Testis (tissue), 3 donors: Measurements from ENCODE around the gene ARFGAP1. TPM values are rescaled to one million over a fixed set of nuclear protein-coding genes. Genes with fewer than 3 reads are reported as not detected.

Experiments used
- DNase-seq: peaks from one replicate; pipeline ENCODE4 v3.0.0-alpha.2; 2019
- H3K27ac ChIP-seq, 2 donors: fragments of 200-600 bp; sonication (generic); one replicate each; pipeline ENCODE4 v1.5.1; 2019
- H3K27me3 ChIP-seq: fragments of 200-600 bp; sonication (generic); one replicate; pipeline ENCODE4 v1.5.1; 2019
- H3K36me3 ChIP-seq: fragments of 200-600 bp; sonication (generic); one replicate; pipeline ENCODE4 v1.5.1; 2017; ENCODE audit warnings: low read depth; ENCODE audit errors: missing control alignments
- H3K4me1 ChIP-seq: fragments of 200-600 bp; sonication (generic); one replicate; pipeline ENCODE4 v1.5.1; 2019
- H3K4me3 ChIP-seq, 2 donors: fragments of 200-600 bp; sonication (generic); one replicate each; pipeline ENCODE4 v1.5.1; 2017 to 2019
- H3K9me3 ChIP-seq: fragments of 200-600 bp; sonication (generic); one replicate; pipeline ENCODE4 v1.5.1; 2017
- POLR2A ChIP-seq: fragments of 450-650 bp; IDR thresholded peaks from one replicate; pipeline ENCODE4 v1.6.1; 2017; ENCODE audit warnings: antibody characterized with exemption, mild to moderate bottlenecking, moderate library complexity
- WGBS, 2 donors: methylation state at CpG; one replicate each; pipeline ENCODE4 v1.1.5; 2018; 5-methylcytosine and 5-hydroxymethylcytosine counted together
- intact Hi-C: fragments of 100-400 bp; cut with DNase I; formaldehyde crosslinking; loops from one replicate; pipeline ENCODE4 v1.15.1; 2023; ENCODE audit warnings: low total_unique reads
- polyA plus RNA-seq: library from polyadenylated mRNA; stranded (reverse); fragments of 350-450 nt; fragmentation: Illumina TruSeq; extraction: RNeasy Lipid Tissue Mini Kit (QIAGEN cat#74804); gene quantifications from one replicate; pipeline ENCODE4 v1.2.3, GENCODE V29; 2014; ENCODE audit warnings: low read depth, low replicate concordance; ENCODE audit not compliant: insufficient read depth
- total RNA-seq, 2 donors: library from RNA; depleted of rRNA; stranded (reverse); fragments of >200 nt; gene quantifications; one replicate each; pipeline ENCODE4 v1.2.3, GENCODE V29; 2016
- TF ChIP-seq, protein P1 (sequence below), 3 experiments: fragments of 450-650 bp in 2 of 3; fragments of 200-600 bp in 1 of 3; sonication (generic) in 1 of 3; IDR thresholded peaks; one replicate each; pipeline ENCODE4 v1.5.1; 2016 to 2019; ENCODE audit warnings: antibody characterized with exemption in 3 of 3, mild to moderate bottlenecking in 2 of 3, moderate library complexity in 1 of 3

Gene ARFGAP1
- total and polyA plus RNA-seq, 3 donors from 2014 or later, result 97.0 to 126 (median 110) TPM

DNA sequence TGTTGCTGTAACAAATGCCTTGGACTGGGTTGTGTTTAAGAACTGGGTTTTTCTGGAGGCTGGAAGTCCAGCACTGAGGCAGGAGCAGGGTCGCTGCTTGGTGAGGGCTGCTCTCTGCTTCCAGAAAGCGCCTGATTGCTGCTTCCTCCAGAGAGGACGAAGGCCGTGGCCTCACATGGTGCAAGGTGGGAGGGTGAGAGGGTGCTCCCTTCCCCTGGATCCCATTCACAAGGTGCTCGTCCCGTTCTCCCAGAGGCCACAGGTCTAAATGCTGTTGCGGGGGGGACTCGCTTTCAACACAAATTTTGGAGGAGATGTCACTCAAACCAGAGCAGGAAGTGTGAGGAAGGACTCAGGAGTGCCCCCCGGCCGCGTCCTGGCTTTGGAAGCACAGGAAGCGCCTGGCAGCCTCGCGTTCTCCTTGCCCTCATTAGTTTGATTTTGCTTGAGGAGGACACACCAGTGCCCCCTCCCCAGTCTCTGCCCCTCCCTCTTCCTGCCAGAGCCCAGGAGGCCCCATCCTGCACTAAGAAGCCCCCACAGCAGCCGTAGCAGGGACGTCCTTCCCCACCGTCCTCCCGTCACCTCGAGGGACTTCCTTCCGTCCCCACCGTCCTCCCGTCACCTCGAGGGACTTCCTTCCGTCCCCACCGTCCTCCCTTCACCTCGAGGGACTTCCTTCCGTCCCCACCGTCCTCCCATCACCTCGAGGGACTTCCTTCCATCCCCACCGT, 10.7 kb upstream of the ARFGAP1 start:
- intact Hi-C loops, result no loop called here
- no peaks in the 10 kb centered on the region for H3K27me3 ChIP-seq
- H3K27ac ChIP-seq, result no peak overlapping the region
- 72 to 81% methylated on average over 23 to 30 of the region's 30 CpGs for WGBS, 2 donors
- no peak for DNase-seq
- TF ChIP-seq, protein P1, sequence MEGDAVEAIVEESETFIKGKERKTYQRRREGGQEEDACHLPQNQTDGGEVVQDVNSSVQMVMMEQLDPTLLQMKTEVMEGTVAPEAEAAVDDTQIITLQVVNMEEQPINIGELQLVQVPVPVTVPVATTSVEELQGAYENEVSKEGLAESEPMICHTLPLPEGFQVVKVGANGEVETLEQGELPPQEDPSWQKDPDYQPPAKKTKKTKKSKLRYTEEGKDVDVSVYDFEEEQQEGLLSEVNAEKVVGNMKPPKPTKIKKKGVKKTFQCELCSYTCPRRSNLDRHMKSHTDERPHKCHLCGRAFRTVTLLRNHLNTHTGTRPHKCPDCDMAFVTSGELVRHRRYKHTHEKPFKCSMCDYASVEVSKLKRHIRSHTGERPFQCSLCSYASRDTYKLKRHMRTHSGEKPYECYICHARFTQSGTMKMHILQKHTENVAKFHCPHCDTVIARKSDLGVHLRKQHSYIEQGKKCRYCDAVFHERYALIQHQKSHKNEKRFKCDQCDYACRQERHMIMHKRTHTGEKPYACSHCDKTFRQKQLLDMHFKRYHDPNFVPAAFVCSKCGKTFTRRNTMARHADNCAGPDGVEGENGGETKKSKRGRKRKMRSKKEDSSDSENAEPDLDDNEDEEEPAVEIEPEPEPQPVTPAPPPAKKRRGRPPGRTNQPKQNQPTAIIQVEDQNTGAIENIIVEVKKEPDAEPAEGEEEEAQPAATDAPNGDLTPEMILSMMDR (IDR thresholded peaks at IDR 0.05), result no peak
- no peak for TF ChIP-seq POLR2A
- H3K36me3 ChIP-seq, result no peaks in the 10 kb centered on the region
- H3K4me1 ChIP-seq, result no peaks in the 10 kb centered on the region
- no peaks in the 10 kb centered on the region for H3K9me3 ChIP-seq
- H3K4me3 ChIP-seq, result no peak overlapping the region

DNA sequence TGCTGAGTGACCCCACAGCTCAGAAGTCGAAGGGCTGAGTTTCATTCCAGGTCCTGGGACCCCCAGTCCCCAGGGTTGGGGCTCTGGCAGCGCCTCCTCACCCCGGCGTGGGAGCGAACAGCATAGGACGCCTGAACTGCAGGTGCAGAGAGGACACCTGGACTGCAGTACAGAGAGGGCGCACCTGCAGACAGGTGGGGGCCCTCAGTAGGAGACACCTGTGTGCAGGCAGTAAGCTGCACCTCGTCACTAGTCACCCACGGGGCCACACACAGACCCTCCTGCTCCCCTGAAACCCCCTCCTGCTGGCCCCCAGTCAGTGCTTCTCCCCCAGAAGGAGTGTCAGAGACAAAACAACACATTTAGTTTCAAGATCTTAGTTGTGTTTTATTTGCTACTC, 9.8 kb upstream of the ARFGAP1 start:
- no peaks in the 10 kb centered on the region for H3K27me3 ChIP-seq
- no peak for DNase-seq
- intact Hi-C loops, result no loop called here
- H3K36me3 ChIP-seq, result no peaks in the 10 kb centered on the region
- TF ChIP-seq, protein P1 (IDR thresholded peaks at IDR 0.05), result no peak
- TF ChIP-seq POLR2A, result no peak
- WGBS, 2 donors, result 85 to 88% methylated on average over 9 of the region's 9 CpGs
- H3K4me1 ChIP-seq, result no peaks in the 10 kb centered on the region
- H3K4me3 ChIP-seq, result no peak overlapping the region
- no peak overlapping the region for H3K27ac ChIP-seq
- H3K9me3 ChIP-seq, result no peaks in the 10 kb centered on the region

DNA sequence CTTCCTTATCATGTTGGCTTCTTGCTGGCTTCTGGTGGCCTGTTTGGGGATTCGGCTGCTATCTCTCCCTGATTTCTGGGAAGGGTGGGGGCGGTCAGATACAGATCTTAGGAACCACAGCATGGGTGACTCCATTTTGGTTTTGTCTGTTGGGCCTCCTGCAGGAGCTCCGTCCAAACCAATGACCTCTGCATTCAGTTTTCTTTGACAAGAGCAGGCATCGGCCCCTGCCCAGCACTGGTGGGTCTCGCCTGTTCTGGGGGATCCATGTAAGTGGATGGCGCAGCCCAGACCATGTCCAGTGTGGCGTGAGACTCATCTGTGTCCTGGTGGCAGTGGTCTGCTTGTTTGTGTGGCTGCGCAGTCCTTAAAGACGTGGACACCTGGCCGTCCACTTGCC, 8.6 kb upstream of the ARFGAP1 start:
- H3K9me3 ChIP-seq, result no peaks in the 10 kb centered on the region
- no peaks in the 10 kb centered on the region for H3K27me3 ChIP-seq
- DNase-seq, result no peak
- H3K36me3 ChIP-seq, result no peaks in the 10 kb centered on the region
- TF ChIP-seq, protein P1 (IDR thresholded peaks at IDR 0.05), result no peak
- intact Hi-C loops, result no loop called here
- H3K4me3 ChIP-seq, result no peak overlapping the region
- H3K27ac ChIP-seq, result no peak overlapping the region
- no peaks in the 10 kb centered on the region for H3K4me1 ChIP-seq
- WGBS, 2 donors, result 86 to 88% methylated on average over 5 to 10 of the region's 10 CpGs

DNA sequence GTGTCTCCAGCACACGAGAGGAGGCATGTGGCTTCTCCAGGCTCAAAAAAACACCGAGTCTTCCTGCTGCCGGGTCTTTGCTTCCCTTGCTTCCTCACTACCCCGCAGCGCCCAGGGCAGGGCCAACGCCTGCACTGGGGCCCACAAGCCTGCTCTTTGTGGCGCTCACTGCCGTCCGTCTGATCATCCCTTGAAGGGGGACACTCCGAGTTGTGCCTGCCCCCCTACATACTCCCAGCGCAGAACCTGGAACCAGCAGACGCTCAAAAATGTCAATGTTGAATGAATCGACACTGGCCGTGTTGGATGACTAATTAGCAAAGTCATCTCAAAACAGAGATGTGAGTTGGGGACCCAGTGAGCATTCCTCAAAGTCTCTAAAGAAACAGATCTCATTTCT, 8.1 kb upstream of the ARFGAP1 start:
- intact Hi-C loops, result no loop called here
- TF ChIP-seq, protein P1 (IDR thresholded peaks at IDR 0.05), result no peak
- TF ChIP-seq POLR2A, result no peak
- DNase-seq, result no peak
- no peaks in the 10 kb centered on the region for H3K27me3 ChIP-seq
- no peaks in the 10 kb centered on the region for H3K9me3 ChIP-seq
- H3K4me3 ChIP-seq, result no peak overlapping the region
- H3K4me1 ChIP-seq, result no peaks in the 10 kb centered on the region
- H3K36me3 ChIP-seq, result no peaks in the 10 kb centered on the region
- H3K27ac ChIP-seq, result no peak overlapping the region
- 33 to 52% methylated on average over 14 of the region's 14 CpGs for WGBS, 2 donors
